ENCODE measurements around the gene COX6B1. TPM values are rescaled to one million over a fixed set of nuclear protein-coding genes. Genes with fewer than 3 reads are reported as not detected.

The COX6B1 gene
- total RNA-seq, 1 experiment from 2014 or later, result 835 TPM

DNA sequence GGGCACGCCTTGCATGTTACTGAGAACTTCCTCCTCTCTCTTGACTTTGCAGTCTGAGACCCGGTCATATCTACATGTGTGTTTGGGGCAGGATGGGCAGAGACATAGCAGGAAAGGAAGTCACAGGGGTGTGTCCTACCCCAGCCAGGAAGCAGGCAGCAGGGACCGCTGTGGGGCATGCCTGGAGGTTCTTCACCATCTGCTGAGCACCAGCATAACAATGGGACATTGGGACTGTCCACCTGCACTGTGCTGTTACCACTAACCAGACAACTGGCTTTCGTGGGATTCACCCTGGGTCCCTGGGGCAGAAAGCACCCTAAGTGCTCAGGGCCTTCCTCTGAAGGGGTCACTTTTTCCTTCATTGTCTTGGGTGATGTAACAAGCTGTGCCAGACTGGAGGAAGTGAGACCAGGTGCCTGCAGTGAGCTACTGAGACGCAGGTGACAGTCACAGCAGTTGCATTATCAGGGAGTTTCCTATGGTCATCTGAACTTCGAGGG is 38.2 kb upstream of the COX6B1 start:
- intact Hi-C loops (cut with micrococcal nuclease; ENCODE audit: unreplicated experiment) (no loop called here), in situ Hi-C loops (cut with HindIII; ENCODE audit: low pct_unique_long_range_greater_than_20kb, low sequenced_read_pairs) (no loop called here)
- ATAC-seq (no peak), DNase-seq (ENCODE audit: low read depth, low spot score) (no peak)
- POLR2A ChIA-PET, result no interaction called here
- no TSS peak for BruUV-seq (replicated peaks)
- no peak overlapping the region for H3K27ac ChIP-seq (ENCODE audit: low read length)
- no peaks in the 10 kb centered on the region for H3K36me3 ChIP-seq (ENCODE audit: control insufficient read depth, insufficient read depth, low read length)
- no peaks in the 10 kb centered on the region for H3K4me1 ChIP-seq (ENCODE audit: control insufficient read depth, insufficient read depth, low read length)
- CTCF ChIA-PET, result no interaction called here
- H3K9me3 ChIP-seq (ENCODE audit: control insufficient read depth, insufficient read depth, low read depth, low read length), result no peaks in the 10 kb centered on the region; the same call in 1 of the 2 replicates
- H3K27me3 ChIP-seq (ENCODE audit: control insufficient read depth, insufficient read depth, low read length), result no peaks in the 10 kb centered on the region
- TF ChIP-seq POLR2AphosphoS5 (IDR thresholded peaks at IDR 0.05; ENCODE audit: low read depth, low read length) (no peak), TCF7L2 (IDR thresholded peaks at IDR 0.05; ENCODE audit: low read depth, low read length) (no peak), SIN3A (IDR thresholded peaks at IDR 0.05; ENCODE audit: borderline replicate concordance, insufficient read depth, low read depth, low read length) (no peak)
- TF ChIP-seq, protein P1, sequence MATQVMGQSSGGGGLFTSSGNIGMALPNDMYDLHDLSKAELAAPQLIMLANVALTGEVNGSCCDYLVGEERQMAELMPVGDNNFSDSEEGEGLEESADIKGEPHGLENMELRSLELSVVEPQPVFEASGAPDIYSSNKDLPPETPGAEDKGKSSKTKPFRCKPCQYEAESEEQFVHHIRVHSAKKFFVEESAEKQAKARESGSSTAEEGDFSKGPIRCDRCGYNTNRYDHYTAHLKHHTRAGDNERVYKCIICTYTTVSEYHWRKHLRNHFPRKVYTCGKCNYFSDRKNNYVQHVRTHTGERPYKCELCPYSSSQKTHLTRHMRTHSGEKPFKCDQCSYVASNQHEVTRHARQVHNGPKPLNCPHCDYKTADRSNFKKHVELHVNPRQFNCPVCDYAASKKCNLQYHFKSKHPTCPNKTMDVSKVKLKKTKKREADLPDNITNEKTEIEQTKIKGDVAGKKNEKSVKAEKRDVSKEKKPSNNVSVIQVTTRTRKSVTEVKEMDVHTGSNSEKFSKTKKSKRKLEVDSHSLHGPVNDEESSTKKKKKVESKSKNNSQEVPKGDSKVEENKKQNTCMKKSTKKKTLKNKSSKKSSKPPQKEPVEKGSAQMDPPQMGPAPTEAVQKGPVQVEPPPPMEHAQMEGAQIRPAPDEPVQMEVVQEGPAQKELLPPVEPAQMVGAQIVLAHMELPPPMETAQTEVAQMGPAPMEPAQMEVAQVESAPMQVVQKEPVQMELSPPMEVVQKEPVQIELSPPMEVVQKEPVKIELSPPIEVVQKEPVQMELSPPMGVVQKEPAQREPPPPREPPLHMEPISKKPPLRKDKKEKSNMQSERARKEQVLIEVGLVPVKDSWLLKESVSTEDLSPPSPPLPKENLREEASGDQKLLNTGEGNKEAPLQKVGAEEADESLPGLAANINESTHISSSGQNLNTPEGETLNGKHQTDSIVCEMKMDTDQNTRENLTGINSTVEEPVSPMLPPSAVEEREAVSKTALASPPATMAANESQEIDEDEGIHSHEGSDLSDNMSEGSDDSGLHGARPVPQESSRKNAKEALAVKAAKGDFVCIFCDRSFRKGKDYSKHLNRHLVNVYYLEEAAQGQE (IDR thresholded peaks at IDR 0.05; ENCODE audit: insufficient read depth in 1 of 2, low read depth in 2 of 2, low read length in 1 of 2), result no peak
- TF ChIP-seq, protein P2, sequence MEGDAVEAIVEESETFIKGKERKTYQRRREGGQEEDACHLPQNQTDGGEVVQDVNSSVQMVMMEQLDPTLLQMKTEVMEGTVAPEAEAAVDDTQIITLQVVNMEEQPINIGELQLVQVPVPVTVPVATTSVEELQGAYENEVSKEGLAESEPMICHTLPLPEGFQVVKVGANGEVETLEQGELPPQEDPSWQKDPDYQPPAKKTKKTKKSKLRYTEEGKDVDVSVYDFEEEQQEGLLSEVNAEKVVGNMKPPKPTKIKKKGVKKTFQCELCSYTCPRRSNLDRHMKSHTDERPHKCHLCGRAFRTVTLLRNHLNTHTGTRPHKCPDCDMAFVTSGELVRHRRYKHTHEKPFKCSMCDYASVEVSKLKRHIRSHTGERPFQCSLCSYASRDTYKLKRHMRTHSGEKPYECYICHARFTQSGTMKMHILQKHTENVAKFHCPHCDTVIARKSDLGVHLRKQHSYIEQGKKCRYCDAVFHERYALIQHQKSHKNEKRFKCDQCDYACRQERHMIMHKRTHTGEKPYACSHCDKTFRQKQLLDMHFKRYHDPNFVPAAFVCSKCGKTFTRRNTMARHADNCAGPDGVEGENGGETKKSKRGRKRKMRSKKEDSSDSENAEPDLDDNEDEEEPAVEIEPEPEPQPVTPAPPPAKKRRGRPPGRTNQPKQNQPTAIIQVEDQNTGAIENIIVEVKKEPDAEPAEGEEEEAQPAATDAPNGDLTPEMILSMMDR (IDR thresholded peaks at IDR 0.05), result no peak
- H3K4me3 ChIP-seq (ENCODE audit: low read depth in 2 of 2, low read length in 2 of 2), result no peak overlapping the region

DNA sequence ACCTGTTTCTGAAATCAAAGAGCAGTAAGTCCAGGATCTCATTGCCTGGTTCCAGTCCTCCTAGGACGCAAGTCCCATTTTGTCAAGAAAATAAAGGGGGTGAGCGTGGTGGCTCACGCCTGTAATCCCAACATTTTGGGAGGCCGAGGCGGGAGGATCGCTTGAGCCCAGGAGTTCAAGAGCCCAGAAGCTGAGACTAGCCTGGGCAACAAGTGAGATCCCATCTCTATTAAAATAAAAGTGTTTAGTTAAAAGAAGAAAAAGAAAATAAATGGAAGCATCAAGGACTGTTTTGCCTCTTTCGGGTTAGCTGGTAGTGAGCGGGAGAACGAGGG is 35.9 kb upstream of the COX6B1 start:
- no TSS peak for BruUV-seq (replicated peaks)
- peak; percentile 12 for ATAC-seq

More for the DNA sequence above, 35.9 kb upstream of the COX6B1 start:
- intact Hi-C loops (cut with micrococcal nuclease; ENCODE audit: unreplicated experiment), result no loop called here
- H3K4me1 ChIP-seq (ENCODE audit: control insufficient read depth, insufficient read depth, low read length), result no peaks in the 10 kb centered on the region
- H3K36me3 ChIP-seq (ENCODE audit: control insufficient read depth, insufficient read depth, low read length), result no peaks in the 10 kb centered on the region
- DNase-seq (ENCODE audit: low read depth, low spot score), result no peak
- TF ChIP-seq TCF7L2 (IDR thresholded peaks at IDR 0.05; ENCODE audit: low read depth, low read length) (no peak), POLR2AphosphoS5 (IDR thresholded peaks at IDR 0.05; ENCODE audit: low read depth, low read length) (no peak), SIN3A (IDR thresholded peaks at IDR 0.05; ENCODE audit: borderline replicate concordance, insufficient read depth, low read depth, low read length) (no peak)
- TF ChIP-seq, protein P1 (IDR thresholded peaks at IDR 0.05; ENCODE audit: insufficient read depth in 1 of 2, low read depth in 2 of 2, low read length in 1 of 2), result no peak
- TF ChIP-seq, protein P2 (IDR thresholded peaks at IDR 0.05), result no peak
- peak overlapping the region; percentile 80 for H3K27ac ChIP-seq (ENCODE audit: low read length)
- H3K4me3 ChIP-seq (ENCODE audit: low read depth in 2 of 2, low read length in 2 of 2), result peak overlapping the region; percentile 71 to 75
- POLR2A ChIA-PET, result no interaction called here
- CTCF ChIA-PET, result no interaction called here
- in situ Hi-C loops (cut with HindIII; ENCODE audit: low pct_unique_long_range_greater_than_20kb, low sequenced_read_pairs), result no loop called here
- H3K9me3 ChIP-seq (ENCODE audit: control insufficient read depth, insufficient read depth, low read depth, low read length), result no peaks in the 10 kb centered on the region; the same call in 1 of the 2 replicates
- no peaks in the 10 kb centered on the region for H3K27me3 ChIP-seq (ENCODE audit: control insufficient read depth, insufficient read depth, low read length)

All from Panc1 (cell line).